RPMI8226 (cell line): ENCODE data around the gene NLK.
A peak's percentile ranks its signal among the peaks of the same experiment; 100 is the strongest.
"Not testable (repeated sequence)": the region's sequence is repeated elsewhere in the genome, so short reads cannot be mapped to it uniquely, and the experiment has no call there.

Source experiments
- DNase-seq: peaks from one replicate; pipeline ENCODE4 v3.0.0-alpha.2; 2015

The NLK gene

DNA sequence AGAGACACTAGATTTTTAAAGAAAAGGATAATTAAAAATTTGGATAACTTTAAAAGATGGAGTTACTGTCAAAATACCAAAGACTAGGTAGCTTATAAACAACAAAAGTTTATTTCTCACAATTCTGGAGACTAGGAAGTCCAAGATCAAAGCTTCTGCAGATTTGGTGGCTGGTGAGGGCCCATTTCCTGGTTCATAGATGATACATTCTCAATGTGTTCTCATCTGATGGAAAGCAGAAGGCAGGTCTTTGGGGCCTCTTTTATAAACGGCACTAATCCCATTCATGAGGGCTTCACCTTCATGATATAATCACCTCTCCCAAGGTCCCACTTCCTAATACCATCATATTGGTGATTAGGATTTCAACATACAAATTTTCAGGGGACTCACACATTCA lies 33.7 kb downstream of the NLK start:
- DNase-seq: no peak

DNA sequence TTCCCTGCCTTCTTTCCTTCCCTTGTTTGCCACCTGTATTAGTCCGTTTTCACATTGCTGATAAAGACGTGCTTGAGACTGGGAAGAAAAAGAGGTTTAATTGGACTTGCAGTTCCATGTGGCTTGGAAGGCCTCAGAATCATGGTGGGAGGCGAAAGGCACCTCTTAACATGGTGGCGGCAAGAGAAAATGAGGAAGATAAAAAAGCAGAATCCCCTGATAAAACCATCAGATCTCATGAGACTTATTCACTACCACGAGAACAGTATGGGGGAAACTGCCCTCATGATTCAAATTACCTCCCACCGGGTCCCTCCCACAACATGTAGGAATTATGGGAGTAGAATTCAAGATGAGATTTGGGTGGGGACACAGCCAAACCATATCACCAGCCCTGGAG lies 34.7 kb downstream of the NLK start:
- DNase-seq: not testable (repeated sequence)

DNA sequence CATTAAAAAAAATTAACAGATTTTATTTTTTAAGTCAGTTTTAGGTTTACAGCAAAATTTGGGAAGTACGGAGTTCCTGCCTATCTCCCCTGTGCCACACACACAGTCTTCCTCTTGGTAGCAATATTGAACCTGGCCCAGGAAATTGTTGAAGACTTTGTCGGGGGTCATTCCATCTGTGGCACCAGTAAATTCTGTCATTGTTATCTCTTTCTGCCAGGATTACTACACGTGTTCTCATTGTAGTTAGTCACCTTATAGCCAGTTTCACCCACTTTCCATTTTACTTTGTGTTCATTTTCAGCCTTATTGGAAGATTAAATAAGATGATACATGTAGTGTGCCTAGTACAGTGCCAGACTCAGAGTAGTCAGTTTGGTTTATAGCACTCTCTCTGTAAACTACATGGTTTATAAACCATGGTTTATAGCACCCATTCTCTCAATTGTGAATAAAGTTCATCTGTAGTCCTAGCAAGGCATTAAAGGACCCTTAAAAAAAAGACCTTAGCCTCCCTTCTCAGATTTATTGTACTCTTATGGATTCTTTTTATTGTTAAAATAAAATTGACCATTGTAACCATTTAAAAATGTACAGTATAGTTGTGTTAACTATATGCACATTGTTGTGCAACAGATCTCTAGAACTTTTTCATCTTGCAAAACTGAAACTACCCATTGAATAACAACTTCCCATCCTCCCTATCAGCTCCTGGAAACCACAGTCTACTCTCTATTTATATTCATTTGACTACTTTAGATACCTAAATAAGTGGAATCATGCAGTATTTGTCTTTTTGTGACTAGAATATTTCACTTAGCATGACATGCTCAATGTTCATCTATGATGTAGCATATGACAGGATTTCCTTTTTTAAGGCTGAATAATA lies 36.1 kb downstream of the NLK start:
- DNase-seq: no peak

DNA sequence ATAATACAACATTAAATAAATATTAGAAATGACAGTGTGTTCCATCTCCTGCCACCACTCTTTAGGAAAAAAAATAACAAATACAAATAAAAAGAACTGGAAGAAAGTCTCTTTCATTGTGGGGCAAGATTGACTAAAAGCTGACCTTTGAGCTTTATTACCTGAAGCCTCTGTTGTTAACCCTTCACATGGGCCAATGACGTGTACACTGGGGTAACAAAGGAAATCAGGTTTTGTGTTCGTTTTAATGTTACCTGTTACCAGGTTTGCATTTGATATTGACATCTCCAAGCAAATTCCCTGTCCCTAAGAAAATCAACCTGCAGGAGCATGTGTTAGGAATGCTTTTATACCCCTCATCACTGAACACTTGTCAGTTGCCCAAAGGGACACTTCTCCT lies 39.0 kb downstream of the NLK start:
- no peak for DNase-seq

DNA sequence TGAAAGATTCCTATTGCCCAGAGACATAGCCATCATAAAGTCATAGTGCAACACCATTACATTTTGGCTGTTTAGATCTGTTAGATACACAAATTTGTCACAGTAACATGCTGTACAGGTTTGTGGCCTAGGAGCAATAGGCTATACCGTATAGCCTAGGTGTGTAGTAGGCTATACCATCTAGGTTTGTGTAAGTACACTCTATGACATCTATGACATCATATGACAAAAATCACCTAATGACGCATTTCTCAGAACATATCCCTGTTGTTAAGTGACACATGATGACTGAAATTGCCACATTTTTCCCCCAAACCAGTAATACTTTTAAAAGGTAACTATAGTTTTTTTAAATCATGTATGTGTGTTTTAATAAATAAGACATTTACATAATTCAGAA lies 43.3 kb downstream of the NLK start:
- no peak for DNase-seq

DNA sequence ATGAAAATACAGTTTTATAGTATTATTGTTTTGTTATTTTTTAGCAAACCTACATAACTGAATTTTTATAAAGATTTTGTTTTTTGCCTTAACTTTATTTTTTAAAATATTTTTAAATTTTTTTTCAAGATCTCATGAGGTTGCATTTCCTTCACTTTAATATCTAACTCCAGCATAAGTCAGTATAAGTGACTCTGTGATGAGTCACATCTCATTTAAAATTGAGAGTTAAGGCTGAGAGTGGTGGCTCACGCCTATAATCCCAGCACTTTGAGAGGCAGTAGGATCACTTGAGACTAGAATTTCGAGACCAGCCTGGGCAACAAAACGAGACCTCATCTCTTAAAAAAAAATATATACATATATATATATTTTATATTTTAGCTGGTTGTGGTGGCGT lies 44.0 kb downstream of the NLK start:
- no peak for DNase-seq

DNA sequence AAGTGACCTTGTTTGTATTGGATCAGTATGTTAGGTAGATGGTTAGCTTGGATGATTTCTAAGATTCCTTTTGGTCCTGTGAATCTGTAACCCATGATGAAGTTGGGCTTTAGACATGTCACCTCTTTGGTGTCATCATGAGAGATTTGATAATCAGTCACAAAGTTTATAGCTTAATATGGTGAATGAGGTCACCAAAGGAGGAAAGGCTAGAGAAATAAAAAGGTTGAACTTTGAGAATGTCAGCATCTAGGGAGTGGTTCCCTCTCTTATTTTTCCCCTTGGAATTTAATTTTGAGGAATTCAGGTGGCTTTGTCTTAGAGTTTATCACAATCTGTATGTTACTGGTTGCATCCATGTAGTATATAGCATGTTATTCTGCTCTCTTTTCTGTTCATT lies 45.3 kb downstream of the NLK start:
- DNase-seq: no peak

DNA sequence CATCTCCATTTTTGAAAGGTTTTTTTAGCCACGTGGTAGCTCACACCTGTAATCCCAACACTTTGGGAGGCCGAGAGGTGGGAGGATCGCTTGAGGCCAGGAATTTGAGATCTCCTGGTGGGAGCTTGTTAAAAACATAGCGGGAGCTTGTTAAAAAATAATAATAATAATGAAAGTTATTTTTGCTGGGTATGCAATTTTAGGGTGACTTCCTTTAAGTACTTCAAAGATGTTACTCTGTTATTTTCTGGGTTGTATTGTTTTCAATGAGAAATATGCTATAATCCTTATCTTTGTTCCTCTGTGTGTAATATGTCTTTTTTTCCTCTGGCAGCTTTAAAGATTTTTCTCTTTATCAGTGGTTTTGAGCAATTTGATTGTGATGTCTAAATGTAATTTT lies 48.1 kb downstream of the NLK start:
- DNase-seq: no peak

DNA sequence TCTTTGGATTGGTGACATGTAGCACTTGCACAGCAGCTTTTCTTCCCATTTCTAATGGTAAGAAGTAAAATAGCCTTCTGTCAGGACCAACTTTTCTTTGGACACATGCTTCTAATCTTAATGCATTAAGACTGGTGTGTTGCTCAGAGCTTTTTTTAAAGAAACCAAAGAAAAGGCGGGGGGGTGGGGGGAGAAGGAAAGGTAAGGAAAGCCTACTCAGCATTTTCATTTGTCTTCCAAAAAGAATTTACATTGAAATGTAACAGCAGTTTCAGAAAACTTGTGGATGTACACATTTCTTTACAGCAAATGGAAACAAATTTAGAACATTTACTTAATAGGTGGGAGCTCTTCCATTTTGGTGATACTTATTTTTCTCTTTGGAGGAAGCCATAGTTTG lies 49.6 kb downstream of the NLK start:
- peak; percentile 11 for DNase-seq

DNA sequence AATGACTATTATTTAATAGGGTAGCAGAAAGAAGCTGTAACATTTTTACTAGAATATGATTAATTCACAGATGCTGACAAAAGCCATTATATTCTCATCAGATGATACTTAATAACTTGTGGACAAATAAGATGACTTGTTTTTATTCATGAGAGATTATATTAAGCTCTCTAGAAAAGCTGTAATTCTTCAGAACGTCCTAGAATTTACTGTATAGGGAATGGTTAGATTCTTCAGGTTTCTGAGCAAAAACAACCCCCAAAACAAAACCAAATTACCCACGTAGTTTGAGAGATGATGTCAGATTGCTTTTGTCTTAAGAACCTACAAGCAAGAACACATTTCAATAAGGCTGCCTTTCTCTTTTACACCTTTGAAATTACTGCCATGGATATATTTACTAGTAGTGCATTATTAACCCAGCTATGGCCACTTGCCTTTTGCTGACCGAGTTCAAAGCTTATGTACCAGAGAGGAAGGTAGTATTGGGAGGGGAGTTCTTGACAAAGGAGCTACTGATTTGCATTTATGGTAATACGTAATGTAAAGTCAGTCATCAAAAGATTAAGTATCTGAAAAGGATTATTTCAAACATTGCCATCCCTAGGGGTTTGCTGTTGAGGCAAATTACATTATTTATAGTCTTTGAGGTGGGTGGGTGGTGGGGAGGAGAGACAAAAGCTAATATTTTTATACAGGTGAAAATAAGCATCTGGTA lies 51.7 kb downstream of the NLK start:
- no peak for DNase-seq

DNA sequence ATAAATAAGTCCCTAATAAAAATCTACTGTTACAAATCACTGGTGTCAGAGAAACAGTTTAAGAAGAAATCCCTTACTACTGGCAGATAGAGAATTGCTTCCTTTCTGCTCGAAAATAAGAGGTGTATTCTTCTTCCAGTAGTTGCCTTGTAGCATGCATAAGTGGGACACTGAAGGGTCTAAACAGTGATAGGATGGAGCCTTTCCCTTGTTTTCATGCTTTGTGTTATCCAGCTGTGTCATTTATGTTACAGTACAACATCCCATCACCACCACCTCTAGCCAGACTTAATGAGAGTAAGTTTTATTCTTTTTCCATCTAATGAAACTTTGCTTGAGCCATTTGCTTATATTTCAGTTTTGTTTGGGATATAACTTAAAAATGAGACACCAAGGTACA lies 54.3 kb downstream of the NLK start:
- no peak for DNase-seq

DNA sequence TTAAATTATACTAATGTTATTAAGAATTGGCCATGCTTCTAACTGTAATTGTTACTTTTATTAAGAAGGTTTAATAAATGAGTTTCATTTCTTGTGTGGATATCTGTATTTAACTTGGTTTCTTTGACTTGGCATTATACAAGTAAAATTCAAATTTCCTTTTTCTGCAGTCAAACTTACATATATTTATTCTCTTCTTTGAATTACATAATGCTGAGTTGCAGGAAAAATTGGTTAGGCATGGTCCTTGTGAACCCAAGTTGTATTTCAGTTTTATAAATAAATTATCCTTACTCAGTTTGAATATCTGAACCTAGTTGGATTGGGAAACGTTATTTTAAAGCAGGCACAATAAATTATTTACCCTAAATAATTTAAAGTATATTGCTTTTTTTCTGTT lies 54.8 kb downstream of the NLK start:
- DNase-seq: no peak

DNA sequence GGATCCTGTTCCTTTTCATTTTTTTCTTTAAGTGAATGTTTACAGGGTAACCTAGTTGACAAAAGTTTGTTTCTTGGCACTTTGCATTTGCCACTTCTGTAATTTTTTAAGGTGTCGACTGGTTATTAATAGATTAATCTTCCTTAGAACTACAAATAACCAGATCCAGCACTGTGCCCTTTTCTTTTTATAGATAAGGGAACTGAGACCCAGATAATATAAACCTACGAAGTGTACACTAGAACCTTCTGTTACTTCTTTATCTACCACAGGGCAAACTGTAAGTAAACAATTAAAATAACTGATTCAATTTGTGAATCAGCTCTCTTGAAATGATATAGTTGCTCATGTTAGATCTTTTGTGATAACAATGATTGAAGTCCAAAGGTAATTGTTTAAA lies 55.4 kb downstream of the NLK start:
- peak; percentile 4 for DNase-seq

DNA sequence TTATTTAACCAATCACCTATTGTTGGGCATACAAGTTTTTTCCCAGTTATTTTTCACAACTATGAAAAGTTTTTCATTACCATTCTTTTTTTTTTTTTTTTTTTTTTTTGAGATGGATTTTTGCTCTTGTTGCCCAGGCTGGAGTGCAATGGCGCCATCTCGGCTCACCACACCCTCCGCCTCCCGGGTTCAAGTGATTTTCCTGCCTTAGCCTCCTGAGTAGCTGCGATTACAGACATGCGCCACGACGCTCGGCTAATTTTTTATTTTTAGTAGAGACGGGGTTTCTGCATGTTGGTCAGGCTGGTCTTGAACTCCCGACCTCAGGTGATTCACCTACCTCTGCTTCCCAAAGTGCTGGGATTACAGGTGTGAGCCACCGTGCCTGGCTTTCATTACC lies 56.1 kb downstream of the NLK start:
- not testable (repeated sequence) for DNase-seq

DNA sequence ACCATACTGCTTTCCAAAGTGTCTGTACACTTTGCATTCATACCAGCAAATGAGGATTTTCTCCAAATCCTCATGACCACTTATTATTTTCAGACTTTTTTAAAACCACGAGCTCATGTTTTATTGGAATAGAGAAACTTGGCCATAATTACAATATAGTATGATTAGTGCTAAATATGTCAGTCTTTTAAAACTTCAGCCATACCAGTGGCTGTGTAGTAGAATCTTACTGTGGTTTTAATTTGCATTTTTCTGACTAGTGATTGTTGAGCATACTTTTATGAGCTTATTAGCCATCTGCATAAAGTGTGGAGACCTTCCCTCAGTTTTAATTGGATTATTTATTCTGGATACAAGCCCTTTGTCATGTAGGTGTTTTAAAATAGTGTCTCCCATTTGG lies 57.8 kb downstream of the NLK start:
- no peak for DNase-seq

DNA sequence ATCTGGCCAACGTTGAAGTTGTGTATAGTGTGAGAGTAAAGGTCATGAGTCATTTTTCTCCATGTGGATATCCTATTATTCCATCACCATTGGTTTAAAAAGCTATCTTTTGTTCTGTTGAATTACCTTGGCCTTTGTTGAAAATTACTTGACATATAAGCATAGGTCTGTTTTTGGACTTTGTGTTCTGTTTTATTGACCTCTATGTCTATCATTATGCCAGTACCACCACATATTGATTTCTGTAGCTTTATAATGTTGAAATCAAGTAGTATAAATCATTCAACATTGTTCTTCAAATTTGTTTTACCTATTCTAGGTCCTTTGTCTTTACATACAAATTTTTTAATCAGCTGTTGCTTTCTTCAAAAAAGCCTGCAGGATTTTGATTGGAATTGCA lies 58.5 kb downstream of the NLK start:
- no peak for DNase-seq

DNA sequence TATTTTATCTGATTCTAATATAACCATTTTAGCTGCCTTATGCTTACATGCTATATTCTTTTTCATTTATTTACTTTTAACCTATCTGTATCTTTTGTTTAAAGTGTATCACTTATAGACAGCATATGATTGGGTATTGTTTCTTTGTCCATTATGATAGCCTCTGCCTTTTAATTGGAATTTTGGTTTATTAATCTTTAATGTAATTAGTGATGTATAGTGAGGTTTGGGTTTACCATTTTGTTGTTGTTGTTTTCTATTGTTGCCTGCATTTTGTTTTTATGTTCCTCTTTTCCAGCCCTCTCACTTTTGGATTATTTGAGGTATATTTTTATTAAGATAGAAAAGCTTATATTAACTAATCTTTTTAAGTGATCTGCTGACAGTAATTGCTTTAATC lies 59.4 kb downstream of the NLK start:
- DNase-seq: no peak

DNA sequence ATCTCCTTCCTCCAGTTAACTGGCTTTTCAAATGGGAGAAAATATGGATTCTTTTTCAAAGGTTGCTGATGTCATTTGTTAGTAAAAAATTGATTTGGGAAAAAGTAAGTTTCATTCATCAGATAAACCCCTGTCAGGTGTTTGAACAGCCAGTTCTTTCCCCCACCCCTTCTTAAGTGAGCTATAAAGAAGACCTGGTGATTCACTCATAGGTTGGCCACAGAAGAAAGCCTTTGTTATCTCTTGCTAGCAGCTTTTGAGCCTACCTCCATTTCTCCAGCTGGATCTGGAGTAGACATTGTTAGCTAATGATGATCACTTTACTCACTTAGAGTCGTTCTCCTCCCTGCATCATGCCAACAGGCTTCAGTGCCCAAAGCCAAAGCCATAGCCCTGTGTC lies 63.0 kb downstream of the NLK start:
- DNase-seq: no peak

DNA sequence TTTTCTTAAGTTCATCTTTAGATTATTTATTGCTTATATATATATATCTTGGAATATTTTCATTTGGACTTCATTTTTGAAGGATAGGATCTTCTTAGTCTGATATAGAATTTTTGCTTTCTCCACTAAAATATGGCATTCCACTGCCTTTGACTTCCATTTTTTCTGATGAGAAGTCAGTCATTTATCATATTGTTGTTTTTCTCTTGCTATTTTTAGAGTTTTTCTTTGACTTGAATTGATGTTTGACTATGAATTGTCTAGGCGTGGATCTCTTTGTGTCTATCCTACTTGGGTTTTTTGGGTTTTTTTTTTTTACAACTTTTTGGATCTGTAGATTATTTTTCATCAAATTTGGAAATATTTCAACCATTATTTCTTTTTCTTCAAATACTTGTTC lies 67.7 kb downstream of the NLK start:
- DNase-seq: no peak

DNA sequence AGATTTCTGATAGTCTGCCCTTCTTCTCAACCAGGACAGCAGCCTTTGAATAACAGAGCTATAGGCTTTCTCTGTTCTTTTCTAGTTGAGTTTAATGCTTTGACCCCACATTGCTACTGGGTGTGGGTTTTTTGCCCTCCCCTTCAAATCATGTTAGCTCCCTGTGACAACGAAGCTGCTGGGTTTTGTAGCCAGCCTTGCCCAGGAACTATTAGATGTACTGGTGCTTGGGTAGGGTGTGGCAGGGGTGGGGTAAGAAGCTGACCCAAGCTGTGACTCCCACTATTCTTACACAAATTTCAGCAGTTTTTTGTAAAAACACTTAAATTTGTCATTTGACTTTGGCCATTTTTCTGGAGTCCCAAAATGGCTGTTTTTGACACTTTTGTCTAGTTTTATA lies 69.7 kb downstream of the NLK start:
- no peak for DNase-seq

DNA sequence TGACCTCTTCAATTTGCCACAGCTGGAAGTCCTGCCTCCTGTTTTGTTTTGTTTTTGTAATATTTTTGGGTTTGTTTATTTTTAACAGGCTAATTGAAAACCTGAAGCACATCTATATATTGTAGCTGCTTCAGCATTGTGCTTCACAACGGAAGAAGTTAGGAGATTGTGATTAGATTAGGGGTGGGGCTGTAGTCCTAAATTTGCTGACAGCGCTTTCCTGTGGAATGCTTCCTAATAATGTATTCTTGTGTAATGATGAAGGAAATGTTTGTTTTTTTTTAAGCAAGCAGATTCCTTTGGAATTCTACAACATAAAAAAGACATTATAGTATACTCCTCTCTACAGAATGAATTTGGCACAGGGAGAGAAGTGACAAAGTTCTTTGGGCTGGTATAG lies 70.1 kb downstream of the NLK start:
- peak; percentile 41 for DNase-seq

DNA sequence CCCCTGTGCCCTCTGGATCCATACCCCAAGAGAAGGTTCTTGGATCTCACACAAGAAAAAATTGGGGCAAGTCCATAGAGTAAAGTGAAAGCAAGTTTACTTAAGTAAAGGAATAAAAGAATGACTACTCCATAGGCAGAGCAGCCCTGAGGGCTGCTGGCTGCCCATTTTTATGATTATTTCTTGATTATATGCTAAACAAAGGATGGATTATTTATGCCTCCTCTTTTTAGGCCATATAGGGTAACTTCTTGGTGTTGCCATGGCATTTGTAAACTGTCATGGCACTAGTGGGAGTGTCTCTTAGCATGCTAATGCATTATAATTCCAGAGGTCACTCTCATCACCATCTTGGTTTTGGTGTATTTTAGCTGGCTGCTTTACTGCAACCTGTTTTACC lies 70.8 kb downstream of the NLK start:
- DNase-seq: no peak

DNA sequence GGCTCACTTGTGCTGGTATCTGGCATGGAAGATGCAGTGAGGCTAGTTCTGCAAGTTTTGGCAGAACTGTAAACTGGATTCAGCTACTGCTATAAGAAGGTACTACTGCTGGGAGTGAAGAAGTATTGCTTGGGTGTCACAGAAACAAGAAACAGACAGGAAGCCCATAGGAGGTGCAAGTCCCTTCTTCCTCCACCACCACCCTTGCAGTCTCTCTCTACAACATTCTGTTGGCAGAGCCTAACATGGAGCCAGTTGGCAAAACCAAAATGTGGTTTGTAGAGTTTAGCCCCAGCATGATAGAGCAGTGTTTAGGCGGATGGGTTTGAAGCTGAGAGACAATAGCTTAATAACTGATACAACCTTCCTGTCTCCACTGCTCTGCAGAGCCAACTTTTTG lies 72.6 kb downstream of the NLK start:
- DNase-seq: no peak

DNA sequence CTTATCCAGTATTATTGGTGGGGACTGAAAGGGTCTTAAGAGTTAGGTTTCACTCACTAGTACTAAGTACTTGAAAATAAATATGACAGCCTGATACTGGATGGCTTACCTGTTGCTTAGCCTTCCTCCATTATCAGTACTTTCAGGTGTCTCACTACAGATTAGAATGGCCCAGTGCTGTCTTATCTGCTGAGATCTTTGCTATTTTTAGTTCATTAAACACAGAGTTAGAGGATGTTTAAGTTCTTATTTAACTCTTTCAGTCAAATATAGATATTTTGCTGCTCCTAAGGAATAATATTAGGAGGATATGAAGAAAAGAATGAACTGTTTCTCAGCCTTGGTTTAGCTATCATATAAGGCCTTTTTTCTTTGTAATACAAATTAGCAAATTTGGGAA lies 74.8 kb downstream of the NLK start:
- no peak for DNase-seq

DNA sequence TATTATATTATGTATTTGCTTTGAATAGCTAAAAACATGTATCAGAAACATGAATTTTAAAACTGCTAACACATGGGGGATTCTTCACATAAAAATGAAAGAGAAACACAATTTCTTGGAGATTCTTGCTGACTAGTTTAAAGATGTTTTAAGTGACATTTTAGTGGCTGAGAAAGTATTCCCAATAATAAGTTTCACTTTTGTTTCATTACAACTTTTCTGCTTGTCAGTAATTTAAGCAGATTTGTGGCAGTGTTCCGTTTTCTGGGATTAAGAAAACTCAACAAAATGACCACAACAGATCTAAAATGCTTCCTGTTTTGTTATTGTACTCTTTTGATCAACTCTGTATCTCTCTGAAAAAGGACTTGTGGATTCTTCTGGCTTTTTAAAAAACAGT lies 75.9 kb downstream of the NLK start:
- DNase-seq: peak; percentile 52
